ENCODE data around the gene FOXF2. TPM values are rescaled to one million over a fixed set of nuclear protein-coding genes. Genes with fewer than 3 reads are reported as not detected.

FOXF2 gene
- total RNA-seq, 2 donors from 2014 or later: 0.11 TPM; not detected in 1

- no peak overlapping the region for H3K27ac ChIP-seq (ENCODE audit: low read depth, low read length)
- Mint-ChIP-seq H3K4me3 (no peak overlapping the region), H3K4me1 (peaks cover 4% of the 10 kb centered on the region), H3K27me3 (ENCODE audit: insufficient read depth) (peaks cover 4% of the 10 kb centered on the region), H3K36me3 (ENCODE audit: low read depth) (no peaks in the 10 kb centered on the region), H3K27ac (no peak overlapping the region), H3K9me3 (peaks cover 6% of the 10 kb centered on the region)
- TF ChIP-seq, protein P1, sequence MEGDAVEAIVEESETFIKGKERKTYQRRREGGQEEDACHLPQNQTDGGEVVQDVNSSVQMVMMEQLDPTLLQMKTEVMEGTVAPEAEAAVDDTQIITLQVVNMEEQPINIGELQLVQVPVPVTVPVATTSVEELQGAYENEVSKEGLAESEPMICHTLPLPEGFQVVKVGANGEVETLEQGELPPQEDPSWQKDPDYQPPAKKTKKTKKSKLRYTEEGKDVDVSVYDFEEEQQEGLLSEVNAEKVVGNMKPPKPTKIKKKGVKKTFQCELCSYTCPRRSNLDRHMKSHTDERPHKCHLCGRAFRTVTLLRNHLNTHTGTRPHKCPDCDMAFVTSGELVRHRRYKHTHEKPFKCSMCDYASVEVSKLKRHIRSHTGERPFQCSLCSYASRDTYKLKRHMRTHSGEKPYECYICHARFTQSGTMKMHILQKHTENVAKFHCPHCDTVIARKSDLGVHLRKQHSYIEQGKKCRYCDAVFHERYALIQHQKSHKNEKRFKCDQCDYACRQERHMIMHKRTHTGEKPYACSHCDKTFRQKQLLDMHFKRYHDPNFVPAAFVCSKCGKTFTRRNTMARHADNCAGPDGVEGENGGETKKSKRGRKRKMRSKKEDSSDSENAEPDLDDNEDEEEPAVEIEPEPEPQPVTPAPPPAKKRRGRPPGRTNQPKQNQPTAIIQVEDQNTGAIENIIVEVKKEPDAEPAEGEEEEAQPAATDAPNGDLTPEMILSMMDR (conservative IDR thresholded peaks at IDR 0.05): no peak
- H3K27me3 ChIP-seq (ENCODE audit: control insufficient read depth, insufficient read depth, low read length, poor library complexity, severe bottlenecking): no peaks in the 10 kb centered on the region
- H3K4me1 ChIP-seq (ENCODE audit: control insufficient read depth, insufficient read depth, low read length): no peaks in the 10 kb centered on the region
- peaks cover 11% of the 10 kb centered on the region for H3K9me3 ChIP-seq (ENCODE audit: control insufficient read depth, low read length)
- H3K36me3 ChIP-seq (ENCODE audit: control insufficient read depth, insufficient read depth, low read length): no peaks in the 10 kb centered on the region
- H3K4me3 ChIP-seq (ENCODE audit: low read length): no peak overlapping the region
- peak; percentile 43 for DNase-seq
- 91 to 100% methylated on average over 6 to 9 of the region's 9 CpGs for WGBS, 2 experiments (ENCODE audit: insufficient coverage in 1 of 2, insufficient read length in 1 of 2)
- no peak overlapping the region for H3K9ac ChIP-seq (ENCODE audit: extremely low read depth, low read length, poor library complexity, severe bottlenecking)
Observed at GRCh38 chr6:1423578-1423977, 34.2 kb downstream of the FOXF2 start.

GRCh38 chr6:1424306-1424927 is 35.0 kb downstream of the FOXF2 start:
- TF ChIP-seq, protein P1 (conservative IDR thresholded peaks at IDR 0.05): peak; percentile 82
- DNase-seq: peak; percentile 88
- Mint-ChIP-seq H3K27ac (no peak overlapping the region), H3K4me1 (peaks cover 4% of the 10 kb centered on the region), H3K9me3 (peaks cover 6% of the 10 kb centered on the region), H3K4me3 (no peak overlapping the region), H3K36me3 (ENCODE audit: low read depth) (no peaks in the 10 kb centered on the region), H3K27me3 (ENCODE audit: insufficient read depth) (peaks cover 4% of the 10 kb centered on the region)
- Histone ChIP-seq H3K4me1 (ENCODE audit: control insufficient read depth, insufficient read depth, low read length) (no peaks in the 10 kb centered on the region), H3K9ac (ENCODE audit: extremely low read depth, low read length, poor library complexity, severe bottlenecking) (no peak overlapping the region), H3K27ac (ENCODE audit: low read depth, low read length) (no peak overlapping the region), H3K9me3 (ENCODE audit: control insufficient read depth, low read length) (peaks cover 11% of the 10 kb centered on the region), H3K4me3 (ENCODE audit: low read length) (no peak overlapping the region), H3K36me3 (ENCODE audit: control insufficient read depth, insufficient read depth, low read length) (no peaks in the 10 kb centered on the region), H3K27me3 (ENCODE audit: control insufficient read depth, insufficient read depth, low read length, poor library complexity, severe bottlenecking) (no peaks in the 10 kb centered on the region)
- WGBS, 2 experiments (ENCODE audit: insufficient coverage in 1 of 2, insufficient read length in 1 of 2): 13 to 42% methylated on average over 9 to 16 of the region's 16 CpGs

DNA sequence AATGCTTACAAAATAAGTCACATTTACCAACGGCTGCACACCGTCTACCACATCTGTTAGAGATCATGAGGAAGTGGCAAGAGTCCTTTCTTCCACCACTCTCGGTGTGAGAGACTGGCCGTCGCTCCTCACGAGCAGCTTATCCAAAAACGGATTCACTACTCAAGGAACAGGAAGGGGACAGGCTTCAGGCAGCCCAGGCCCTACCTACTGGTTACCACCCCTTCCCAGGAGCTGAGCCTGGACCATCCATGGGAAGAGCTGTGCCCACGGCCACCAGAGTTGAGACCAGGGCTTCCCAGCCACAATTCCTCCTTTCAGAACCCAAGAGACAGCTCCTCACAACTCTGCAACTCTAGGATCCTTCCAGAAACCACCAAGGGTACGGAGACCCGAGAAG is 37.0 kb downstream of the FOXF2 start:
- H3K36me3 Mint-ChIP-seq (ENCODE audit: low read depth): no peaks in the 10 kb centered on the region

More for the DNA sequence above, 37.0 kb downstream of the FOXF2 start:
- Histone ChIP-seq H3K4me1 (ENCODE audit: control insufficient read depth, insufficient read depth, low read length) (no peaks in the 10 kb centered on the region), H3K4me3 (ENCODE audit: low read length) (no peak overlapping the region), H3K9ac (ENCODE audit: extremely low read depth, low read length, poor library complexity, severe bottlenecking) (no peak overlapping the region), H3K27ac (ENCODE audit: low read depth, low read length) (no peak overlapping the region), H3K27me3 (ENCODE audit: control insufficient read depth, insufficient read depth, low read length, poor library complexity, severe bottlenecking) (no peaks in the 10 kb centered on the region), H3K36me3 (ENCODE audit: control insufficient read depth, insufficient read depth, low read length) (no peaks in the 10 kb centered on the region), H3K9me3 (ENCODE audit: control insufficient read depth, low read length) (peaks cover under 1% of the 10 kb centered on the region)
- TF ChIP-seq, protein P1 (conservative IDR thresholded peaks at IDR 0.05): no peak
- Mint-ChIP-seq H3K27ac (no peak overlapping the region), H3K27me3 (ENCODE audit: insufficient read depth) (peaks cover 4% of the 10 kb centered on the region), H3K4me1 (peaks cover 4% of the 10 kb centered on the region), H3K4me3 (no peak overlapping the region), H3K9me3 (no peaks in the 10 kb centered on the region)
- no peak for DNase-seq
- 86 to 91% methylated on average over 5 to 10 of the region's 10 CpGs for WGBS, 2 experiments (ENCODE audit: insufficient coverage in 1 of 2, insufficient read length in 1 of 2)
